ENCODE measurements around the gene NEU1. TPM values are rescaled to one million over a fixed set of nuclear protein-coding genes. Genes with fewer than 3 reads are reported as not detected.
"Not testable (repeated sequence)": the region's sequence is repeated elsewhere in the genome, so short reads cannot be mapped to it uniquely, and the experiment has no call there.

NEU1 gene
- total RNA-seq, 1 experiment from 2014 or later: 15.1 TPM

DNA sequence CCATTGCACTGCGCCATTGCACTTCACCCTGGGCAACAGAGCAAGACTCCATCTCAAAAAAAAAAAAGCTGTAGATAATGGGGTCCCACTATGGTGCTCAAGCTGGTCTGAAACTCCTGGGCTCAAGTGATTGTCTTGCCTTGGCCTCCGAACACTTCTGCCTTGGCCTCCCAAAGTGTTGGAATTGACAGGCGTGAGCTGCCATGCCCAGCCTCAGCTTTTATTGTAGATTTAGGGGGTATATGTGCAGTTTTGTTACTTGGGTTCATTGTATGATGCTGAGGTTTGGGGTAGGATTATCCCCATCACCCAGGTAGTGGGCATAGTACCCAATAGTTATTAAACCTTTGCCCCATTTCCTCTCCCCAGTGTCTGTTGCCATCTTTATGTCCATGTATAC is 23.7 kb downstream of the NEU1 start:
- Histone ChIP-seq H4K20me1 (ENCODE audit: insufficient read depth) (peaks cover 31% of the 10 kb centered on the region), H2AFZ (ENCODE audit: low read depth, low read length, poor library complexity, severe bottlenecking) (no peak overlapping the region), H3K27me3 (ENCODE audit: insufficient read depth, low read length) (no peaks in the 10 kb centered on the region), H3K9me2 (ENCODE audit: insufficient read depth) (no peaks in the 10 kb centered on the region), H3K36me3 (ENCODE audit: control insufficient read depth in 1 of 2, insufficient read depth in 2 of 2, low read length in 2 of 2) (peaks cover 24 to 50% of the 10 kb centered on the region in 2 experiments; a peak in 3 of 4 replicates), H3K9ac (ENCODE audit: low read length) (no peak overlapping the region), H3K4me3 (replicated peaks in 1 of 2; ENCODE audit: low read depth in 1 of 2, low read length in 2 of 2) (no peak overlapping the region), H3K79me2 (ENCODE audit: insufficient read depth, low read length) (peaks cover 50% of the 10 kb centered on the region), H3K9me3 (ENCODE audit: control insufficient read depth in 1 of 2, insufficient read depth in 1 of 2, low read depth in 1 of 2, low read length in 2 of 2) (no peaks in the 10 kb centered on the region), H3K4me2 (ENCODE audit: low read length) (no peak overlapping the region), H3K27ac (ENCODE audit: low read depth, low read length) (peak overlapping the region; percentile 17; the same call in 1 of the 2 replicates), H3K4me1 (ENCODE audit: control insufficient read depth in 1 of 2, insufficient read depth in 2 of 2, low read length in 2 of 2) (peaks cover 14 to 32% of the 10 kb centered on the region in 2 experiments; a peak in 3 of 4 replicates)
- ChIA-PET POLR2A (interaction anchor here (1.8 to 2.9 kb wide), 3 partner anchors 11 to 48 kb away, joined by 6 to 11 read pairs (median 9); partner anchors contain the start of genes HSPA1B and NEU1), CTCF (no interaction called here), RAD21 (ENCODE audit: low non-redundant PET in 1 of 2, low total read pairs in 2 of 2, uncharacterized antibody in 2 of 2, unreplicated experiment in 2 of 2) (no interaction called here)
- BruUV-seq (replicated peaks): no TSS peak
- no peak for DNase-seq (ENCODE audit: low read depth, low spot score)
- TF ChIP-seq POLR2A (IDR thresholded peaks at IDR 0.05; ENCODE audit: borderline replicate concordance, extremely low read depth, insufficient read depth, insufficient read length) (no peak), EZH2 (IDR thresholded peaks at IDR 0.05) (no peak), EZH2phosphoT487 (IDR thresholded peaks at IDR 0.05; ENCODE audit: borderline replicate concordance) (no peak)
- intact Hi-C loops (cut with micrococcal nuclease): loop anchor here (10.0 kb wide), 1 partner anchor 294 kb away; the partner anchor contains the start of genes ATP6V1G2, DDX39B and NFKBIL1
- ATAC-seq: no peak

DNA sequence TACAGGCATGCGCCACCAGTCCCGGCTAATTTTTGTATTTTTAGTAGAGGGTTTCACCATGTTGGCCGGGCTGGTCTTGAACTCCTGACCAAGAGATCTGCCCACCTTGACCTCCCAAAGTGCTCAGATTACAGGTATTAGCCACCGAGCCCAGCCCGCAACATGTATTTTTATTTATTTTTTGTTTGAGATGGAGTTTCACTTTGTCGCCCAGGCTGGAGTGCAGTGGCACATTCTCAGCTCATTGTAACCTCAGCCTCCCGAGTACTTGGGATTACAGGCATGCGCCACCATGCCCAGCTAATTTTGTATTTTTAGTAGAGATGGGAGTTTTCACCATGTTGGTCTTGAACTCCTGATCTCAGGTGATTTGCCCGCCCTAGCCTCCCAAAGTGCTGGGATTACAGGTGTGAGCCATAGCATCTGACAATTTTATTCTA is 24.5 kb downstream of the NEU1 start:
- BruUV-seq (replicated peaks); H3K9me3 ChIP-seq (ENCODE audit: control insufficient read depth in 1 of 2, insufficient read depth in 1 of 2, low read depth in 1 of 2, low read length in 2 of 2); H2AFZ ChIP-seq (ENCODE audit: low read depth, low read length, poor library complexity, severe bottlenecking); H3K4me3 ChIP-seq (replicated peaks in 1 of 2; ENCODE audit: low read depth in 1 of 2, low read length in 2 of 2); CTCF ChIA-PET; RAD21 ChIA-PET (ENCODE audit: low non-redundant PET in 1 of 2, low total read pairs in 2 of 2, uncharacterized antibody in 2 of 2, unreplicated experiment in 2 of 2); H3K27me3 ChIP-seq (ENCODE audit: insufficient read depth, low read length); H3K9me2 ChIP-seq (ENCODE audit: insufficient read depth); DNase-seq (ENCODE audit: low read depth, low spot score); ATAC-seq: not testable (repeated sequence)
- H3K79me2 ChIP-seq (ENCODE audit: insufficient read depth, low read length): peaks cover 50% of the 10 kb centered on the region
- H3K9ac ChIP-seq (ENCODE audit: low read length): peak overlapping the region; percentile 100; the same call in 1 of the 2 replicates
- peaks cover 31% of the 10 kb centered on the region for H4K20me1 ChIP-seq (ENCODE audit: insufficient read depth)
- H3K36me3 ChIP-seq (ENCODE audit: control insufficient read depth in 1 of 2, insufficient read depth in 2 of 2, low read length in 2 of 2): peaks cover 24 to 50% of the 10 kb centered on the region in 2 experiments; a peak in 3 of 4 replicates
- intact Hi-C loops (cut with micrococcal nuclease): loop anchor here (10.0 kb wide), 1 partner anchor 293 kb away; the partner anchor contains the start of genes ATP6V1G2, DDX39B and NFKBIL1
- peak overlapping the region; percentile 93; the same call in 1 of the 2 replicates for H3K27ac ChIP-seq (ENCODE audit: low read depth, low read length)
- POLR2A ChIA-PET: interaction anchor here (0.6 to 2.3 kb wide), 2 partner anchors 47 to 388 kb away, joined by 3 to 6 read pairs; no protein-coding TSS in a partner anchor
- H3K4me1 ChIP-seq (ENCODE audit: control insufficient read depth in 1 of 2, insufficient read depth in 2 of 2, low read length in 2 of 2): peaks cover 14 to 39% of the 10 kb centered on the region in 2 experiments; a peak in 3 of 4 replicates
- H3K4me2 ChIP-seq (ENCODE audit: low read length): peak overlapping the region; percentile 94; the same call in 1 of the 2 replicates

All from HCT116 (cell line).